Left colon (tissue), 2 donors: Measurements from ENCODE around the gene MAGI1. TPM values are rescaled to one million over a fixed set of nuclear protein-coding genes. Genes with fewer than 3 reads are reported as not detected.

Source experiments
- ATAC-seq: fragments of 200-7000 bp; cut with Tn5 transposase; one replicate; pipeline ENCODE4 v1.9.1; 2020; ENCODE audit warnings: mild to moderate bottlenecking, moderate library complexity
- DNase-seq, 2 donors: peaks; one replicate each; pipeline ENCODE4 v3.0.0-alpha.2; 2020
- intact Hi-C, 2 donors: fragments of 100-400 bp; cut with DNase I in 1 of 2; cut with micrococcal nuclease in 1 of 2; formaldehyde crosslinking; loops; one replicate each; pipeline versions ENCODE4 v1.11.2 to v1.14.0; 2022; cut with DNase I, micrococcal nuclease
- total RNA-seq, 2 donors: library from RNA; stranded (reverse); fragmentation: NEBNext Ultra II Directional; extraction: Animal tissue kit (Norgen Biotek cat#: 25700); gene quantifications; one replicate each; pipeline ENCODE4 v1.2.1, GENCODE V29; 2021
- donor health status: DM: no; HTN: no; CAD: no.
- donor health status: DM: yes; HTN: yes; CAD: no.

The MAGI1 gene
- total RNA-seq, 2 donors from 2014 or later: 45.9 to 49.2 TPM

GRCh38 chr3:65833761-65834505 lies 204.8 kb downstream of the MAGI1 start:
- no peak for ATAC-seq
- intact Hi-C loops: no loop called here
- DNase-seq: no peak

GRCh38 chr3:65831733-65832425 lies 206.8 kb downstream of the MAGI1 start:
- no peak for DNase-seq

GRCh38 chr3:65830948-65831732 lies 207.6 kb downstream of the MAGI1 start:
- ATAC-seq: no peak

More at GRCh38 chr3:65831733-65832425, 206.8 kb downstream of the MAGI1 start:
- intact Hi-C loops: no loop called here
- ATAC-seq: no peak

GRCh38 chr3:65829228-65829627 lies 209.5 kb downstream of the MAGI1 start:
- intact Hi-C loops: no loop called here
- DNase-seq: no peak
- ATAC-seq: no peak

More at GRCh38 chr3:65830948-65831732, 207.6 kb downstream of the MAGI1 start:
- intact Hi-C loops: no loop called here
- no peak for DNase-seq

GRCh38 chr3:65828706-65829105 lies 210.0 kb downstream of the MAGI1 start:
- DNase-seq (no peak), ATAC-seq (no peak)
- intact Hi-C loops: no loop called here

GRCh38 chr3:65827076-65827475 lies 211.6 kb downstream of the MAGI1 start:
- no peak for ATAC-seq
- intact Hi-C loops: no loop called here
- DNase-seq: no peak

- DNase-seq (no peak), ATAC-seq (no peak)
- intact Hi-C loops: no loop called here
Measured at GRCh38 chr3:65824166-65824565, 214.6 kb downstream of the MAGI1 start.

GRCh38 chr3:65820600-65820999 lies 218.1 kb downstream of the MAGI1 start:
- intact Hi-C loops: no loop called here
- ATAC-seq: no peak
- no peak for DNase-seq

- intact Hi-C loops: no loop called here
- ATAC-seq (no peak), DNase-seq (no peak)
Measured at GRCh38 chr3:65819896-65820295, 218.8 kb downstream of the MAGI1 start.

- DNase-seq (no peak), ATAC-seq (no peak)
- intact Hi-C loops: no loop called here
Measured at GRCh38 chr3:65817553-65818126, 221.1 kb downstream of the MAGI1 start.

GRCh38 chr3:65816208-65816607 lies 222.5 kb downstream of the MAGI1 start:
- no peak for ATAC-seq
- intact Hi-C loops: no loop called here
- no peak for DNase-seq

- DNase-seq (no peak), ATAC-seq (no peak)
- intact Hi-C loops: no loop called here
Measured at GRCh38 chr3:65814845-65815578, 223.7 kb downstream of the MAGI1 start.

- ATAC-seq (no peak), DNase-seq (no peak)
Measured at GRCh38 chr3:65811892-65812291, 226.8 kb downstream of the MAGI1 start.

GRCh38 chr3:65811086-65811761 lies 227.5 kb downstream of the MAGI1 start:
- intact Hi-C loops: no loop called here
- ATAC-seq: no peak
- no peak for DNase-seq

More at GRCh38 chr3:65811892-65812291, 226.8 kb downstream of the MAGI1 start:
- intact Hi-C loops: no loop called here

GRCh38 chr3:65810302-65810701 lies 228.4 kb downstream of the MAGI1 start:
- intact Hi-C loops: no loop called here
- ATAC-seq (no peak), DNase-seq (no peak)

- intact Hi-C loops: no loop called here
- DNase-seq: no peak
- ATAC-seq: no peak
Measured at GRCh38 chr3:65809641-65810150, 229.0 kb downstream of the MAGI1 start.

GRCh38 chr3:65808824-65809223 lies 229.9 kb downstream of the MAGI1 start:
- intact Hi-C loops: no loop called here
- DNase-seq: no peak

GRCh38 chr3:65808407-65808806 lies 230.3 kb downstream of the MAGI1 start:
- peak; percentile 67 for ATAC-seq

More at GRCh38 chr3:65808824-65809223, 229.9 kb downstream of the MAGI1 start:
- no peak for ATAC-seq

More at GRCh38 chr3:65808407-65808806, 230.3 kb downstream of the MAGI1 start:
- DNase-seq: no peak
- intact Hi-C loops: no loop called here
